HG03159 (cell line): ENCODE measurements around the gene CDCA5.

Source experiments
- ATAC-seq: cut with Tn5 transposase; IDR thresholded peaks from one replicate; pipeline ENCODE4 v1.9.1; 2021; ENCODE audit warnings: mild to moderate bottlenecking, moderate library complexity; ENCODE audit not compliant: unreplicated experiment

CDCA5 gene

GRCh38 chr11:65047581-65048422, 36.0 kb downstream of the CDCA5 start:
- no peak for ATAC-seq

GRCh38 chr11:65045728-65046127, 38.1 kb downstream of the CDCA5 start:
- ATAC-seq = no peak

- no peak for ATAC-seq
Measured at GRCh38 chr11:65045061-65045460, 38.8 kb downstream of the CDCA5 start.

- no peak for ATAC-seq
Measured at GRCh38 chr11:65043881-65044501, 39.8 kb downstream of the CDCA5 start.

- no peak for ATAC-seq
Measured at GRCh38 chr11:65042891-65043290, 40.9 kb downstream of the CDCA5 start.

- ATAC-seq = peak; percentile 77
Measured at GRCh38 chr11:65040847-65041622, 42.8 kb downstream of the CDCA5 start, which contains the start of gene SAC3D1. Gene SAC3D1, plus strand, starts transcription at chr11:65041210. Its CDS starts 83 bp downstream, at chr11:65041293.

GRCh38 chr11:65040520-65040846, 43.4 kb downstream of the CDCA5 start:
- no peak for ATAC-seq

- ATAC-seq = no peak
Measured at GRCh38 chr11:65036931-65037330, 46.9 kb downstream of the CDCA5 start.

- no peak for ATAC-seq
Measured at GRCh38 chr11:65035579-65035978, 48.3 kb downstream of the CDCA5 start.

GRCh38 chr11:65034423-65034822, 49.4 kb downstream of the CDCA5 start:
- ATAC-seq = no peak

GRCh38 chr11:65032216-65032615, 51.6 kb downstream of the CDCA5 start:
- no peak for ATAC-seq
